ENCODE measurements around the gene LRRC45. TPM values are rescaled to one million over a fixed set of nuclear protein-coding genes. Genes with fewer than 3 reads are reported as not detected.

Gene LRRC45
- total RNA-seq, 2 experiments from 2014 or later, result 41.2 to 52.0 TPM

GRCh38 chr17:81999587-81999975, 23.5 kb upstream of the LRRC45 start:
- Histone ChIP-seq H3K4me3 (ENCODE audit: low read depth, low read length, poor library complexity, severe bottlenecking) (no peak overlapping the region), H3K4me2 (ENCODE audit: low read length) (no peak overlapping the region)
- BruUV-seq (replicated peaks), result no TSS peak

GRCh38 chr17:81999976-82000802, 22.9 kb upstream of the LRRC45 start:
- Histone ChIP-seq H3K4me2 (ENCODE audit: low read length) (no peak overlapping the region), H3K79me2 (ENCODE audit: insufficient read depth, low read depth, low read length) (no peaks in the 10 kb centered on the region), H3K27ac (ENCODE audit: low read depth, low read length, poor library complexity, severe bottlenecking) (no peak overlapping the region), H3K4me3 (ENCODE audit: low read depth, low read length, poor library complexity, severe bottlenecking) (no peak overlapping the region), H3K9me2 (ENCODE audit: insufficient read depth, low read length) (no peaks in the 10 kb centered on the region), H4K20me1 (ENCODE audit: insufficient read depth, low read length) (no peaks in the 10 kb centered on the region), H3K4me1 (ENCODE audit: insufficient read depth, low read length, poor library complexity, severe bottlenecking) (no peaks in the 10 kb centered on the region), H3K36me3 (ENCODE audit: insufficient read depth, low read length) (peaks cover 8% of the 10 kb centered on the region; the same call in 1 of the 2 replicates), H3K9me3 (ENCODE audit: low read length) (no peaks in the 10 kb centered on the region), H2AFZ (ENCODE audit: low read length) (no peak overlapping the region)
- no peak for DNase-seq (ENCODE audit: low spot score)
- intact Hi-C loops (cut with micrococcal nuclease; ENCODE audit: unreplicated experiment), result no loop called here
- ChIA-PET POLR2A (no interaction called here), CTCF (ENCODE audit: unreplicated experiment) (no interaction called here)
- no TSS peak for BruUV-seq (replicated peaks)
- no peak for TF ChIP-seq EZH2phosphoT487 (IDR thresholded peaks at IDR 0.05; ENCODE audit: borderline replicate concordance, low read depth, low read length)
- no peak for TF ChIP-seq CTCF (conservative IDR thresholded peaks at IDR 0.05; ENCODE audit: low read length)

More at GRCh38 chr17:81999587-81999975, 23.5 kb upstream of the LRRC45 start:
- no peak for TF ChIP-seq EZH2phosphoT487 (IDR thresholded peaks at IDR 0.05; ENCODE audit: borderline replicate concordance, low read depth, low read length)
- TF ChIP-seq CTCF (conservative IDR thresholded peaks at IDR 0.05; ENCODE audit: low read length), result no peak
- Histone ChIP-seq H2AFZ (ENCODE audit: low read length) (no peak overlapping the region), H3K27ac (ENCODE audit: low read depth, low read length, poor library complexity, severe bottlenecking) (no peak overlapping the region), H3K9me2 (ENCODE audit: insufficient read depth, low read length) (no peaks in the 10 kb centered on the region), H3K79me2 (ENCODE audit: insufficient read depth, low read depth, low read length) (no peaks in the 10 kb centered on the region), H4K20me1 (ENCODE audit: insufficient read depth, low read length) (no peaks in the 10 kb centered on the region), H3K9me3 (ENCODE audit: low read length) (no peaks in the 10 kb centered on the region), H3K4me1 (ENCODE audit: insufficient read depth, low read length, poor library complexity, severe bottlenecking) (no peaks in the 10 kb centered on the region), H3K36me3 (ENCODE audit: insufficient read depth, low read length) (peaks cover 8% of the 10 kb centered on the region; the same call in 1 of the 2 replicates)
- intact Hi-C loops (cut with micrococcal nuclease; ENCODE audit: unreplicated experiment), result no loop called here
- CTCF ChIA-PET (ENCODE audit: unreplicated experiment), result no interaction called here
- POLR2A ChIA-PET, result no interaction called here
- DNase-seq (ENCODE audit: low spot score), result no peak
